Brain pericyte (primary cell): Measurements from ENCODE around the gene IGSF23.

Experiments
- DNase-seq: peaks from one replicate; pipeline ENCODE4 v3.0.0-alpha.2; 2012; ENCODE audit warnings: low read depth, low spot score

The IGSF23 gene

GRCh38 chr19:44613295-44614178, at the start of gene IGSF23:
Gene IGSF23, plus strand, starts transcription at chr19:44613563. Its CDS starts 83 bp downstream, at chr19:44613646.
- no peak for DNase-seq

- DNase-seq = no peak
Measured at GRCh38 chr19:44566984-44567383, 46.4 kb upstream of the IGSF23 start.

GRCh38 chr19:44567745-44568144, 45.6 kb upstream of the IGSF23 start:
- DNase-seq = no peak

- DNase-seq = no peak
Measured at GRCh38 chr19:44570603-44570983, 42.8 kb upstream of the IGSF23 start.

- DNase-seq = no peak
Measured at GRCh38 chr19:44570984-44571684, 42.2 kb upstream of the IGSF23 start.

- DNase-seq = no peak
Measured at GRCh38 chr19:44571830-44572580, 41.4 kb upstream of the IGSF23 start.

GRCh38 chr19:44572581-44572900, 40.8 kb upstream of the IGSF23 start:
- DNase-seq = no peak

- DNase-seq = no peak
Measured at GRCh38 chr19:44573183-44573582, 40.2 kb upstream of the IGSF23 start.

- no peak for DNase-seq
Measured at GRCh38 chr19:44573627-44574026, 39.7 kb upstream of the IGSF23 start.

- DNase-seq = no peak
Measured at GRCh38 chr19:44574186-44574950, 39.0 kb upstream of the IGSF23 start.

GRCh38 chr19:44575116-44575700, 38.2 kb upstream of the IGSF23 start:
- no peak for DNase-seq

- DNase-seq = no peak
Measured at GRCh38 chr19:44576843-44577565, 36.4 kb upstream of the IGSF23 start.

GRCh38 chr19:44577566-44577874, 35.8 kb upstream of the IGSF23 start:
- DNase-seq = no peak

GRCh38 chr19:44579663-44580365, 33.5 kb upstream of the IGSF23 start:
- DNase-seq = no peak

- no peak for DNase-seq
Measured at GRCh38 chr19:44580366-44580895, 32.9 kb upstream of the IGSF23 start.

GRCh38 chr19:44581288-44581687, 32.1 kb upstream of the IGSF23 start:
- no peak for DNase-seq

- DNase-seq = no peak
Measured at GRCh38 chr19:44582581-44583265, 30.6 kb upstream of the IGSF23 start.

GRCh38 chr19:44585371-44586133, 27.8 kb upstream of the IGSF23 start:
- no peak for DNase-seq
